Adrenal gland (tissue), 12 donors: ENCODE data around the gene CFAP99. TPM values are rescaled to one million over a fixed set of nuclear protein-coding genes. Genes with fewer than 3 reads are reported as not detected.

Source experiments
- DNase-seq, 7 donors: peaks; one replicate each; pipeline ENCODE4 v3.0.0-alpha.2; 2019 to 2020
- H3K27ac ChIP-seq, 5 donors: fragments of 200-600 bp; sonication (generic) in 4 of 5; 1 replicate in 3 of 5; 2 replicates in 2 of 5; pipeline versions ENCODE4 v1.5.1 to v1.8.0; 2016 to 2020; ENCODE audit warnings: mild to moderate bottlenecking in 1 of 5
- H3K27me3 ChIP-seq: fragments of 200-600 bp; 2 replicates; pipeline ENCODE4 v1.8.0; 2021
- H3K36me3 ChIP-seq, 2 donors: fragments of 200-600 bp; replicated peaks in 1 of 2; 1 replicate in 1 of 2; 2 replicates in 1 of 2; pipeline versions ENCODE4 v1.5.1 to v1.8.0; 2018 to 2022
- H3K4me1 ChIP-seq, 2 donors: fragments of 200-600 bp; replicated peaks in 1 of 2; 1 replicate in 1 of 2; 2 replicates in 1 of 2; pipeline versions ENCODE4 v1.5.1 to v1.8.0; 2018 to 2021
- H3K4me3 ChIP-seq, 4 donors: fragments of 200-600 bp; sonication (generic) in 3 of 4; one replicate each; pipeline ENCODE4 v1.5.1; 2016 to 2018
- H3K9me3 ChIP-seq, 3 donors: fragments of 200-600 bp; sonication (generic) in 1 of 3; replicated peaks in 1 of 3; 1 replicate in 2 of 3; 2 replicates in 1 of 3; pipeline versions ENCODE4 v1.5.1 to v1.8.0; 2016 to 2021
- CTCF ChIP-seq, 6 experiments: fragments of 450-650 bp in 4 of 6; fragments of 200-600 bp in 2 of 6; sonication (generic) in 1 of 6; IDR thresholded peaks; 1 replicate in 5 of 6; 2 replicates in 1 of 6; pipeline versions ENCODE4 v1.5.1 to v1.8.0; 2016 to 2021; ENCODE audit warnings: antibody characterized with exemption in 6 of 6, mild to moderate bottlenecking in 2 of 6, moderate library complexity in 1 of 6
- POLR2A ChIP-seq, 2 donors: fragments of 450-650 bp; IDR thresholded peaks; one replicate each; pipeline ENCODE4 v1.6.1; 2017; ENCODE audit warnings: antibody characterized with exemption in 2 of 2, mild to moderate bottlenecking in 2 of 2, moderate library complexity in 1 of 2
- WGBS, 4 donors: extraction: QIAGEN DNeasy Blood & Tissue Kit in 2 of 4; methylation state at CpG; one replicate each; pipeline versions ENCODE4 v1.1.5 to v1.1.7; 2013 to 2017; 5-methylcytosine and 5-hydroxymethylcytosine counted together
- intact Hi-C, 2 donors: fragments of 100-400 bp; cut with DNase I; formaldehyde crosslinking; loops; one replicate each; pipeline versions ENCODE4 v1.14.1 to v1.15.0; 2022 to 2023
- polyA plus RNA-seq, 3 donors: library from polyadenylated mRNA; stranded (reverse); fragments of 200-250 nt in 2 of 3; fragments of 350-450 nt in 1 of 3; fragmentation: Illumina TruSeq in 1 of 3; extraction: RNeasy Lipid Tissue Mini Kit (QIAGEN cat#74804) in 1 of 3; gene quantifications; one replicate each; pipeline ENCODE4 v1.2.3, GENCODE V29; 2013 to 2014
- total RNA-seq, 9 donors: library from RNA; depleted of rRNA in 4 of 9; stranded (reverse); fragments of >200 nt in 4 of 9; fragments of 120-200 nt in 1 of 9; fragmentation: NEBNext Ultra II Directional in 1 of 9; extraction: Animal tissue kit (Norgen Biotek cat#: 25700) in 1 of 9; gene quantifications; one replicate each; pipeline versions ENCODE4 v1.1.0 to v1.2.4, GENCODE V29; 2013 to 2023
- donor health status: healthy with polysubstance abuse.
- donor health status: Bipolar disorder and iron deficiency.
- donor health status: DM: yes; HTN: yes; CAD: no.
- donor health status: DM: no; HTN: no; CAD: no.
- donor health status: DM: no; HTN: no; CAD: no.
- donor health status: DM: yes; HTN: yes; CAD: no.

The CFAP99 gene
- total and polyA plus RNA-seq, 12 donors: 0.18 to 5.0 (median 3.2) TPM

GRCh38 chr4:2511645-2512131, 92.9 kb downstream of the CFAP99 start:
- DNase-seq: no peak
- no peaks in the 10 kb centered on the region for H3K27me3 ChIP-seq
- no peaks in the 10 kb centered on the region for H3K4me1 ChIP-seq
- 82 to 96% (median 83%) methylated on average over 8 to 9 of the region's 9 CpGs for WGBS, 4 donors
- TF ChIP-seq POLR2A (IDR thresholded peaks at IDR 0.05) (no peak), CTCF (IDR thresholded peaks at IDR 0.05) (no peak)
- peaks cover 0 to 47% of the 10 kb centered on the region in 2 donors for H3K36me3 ChIP-seq
- H3K27ac ChIP-seq: no peak overlapping the region
- intact Hi-C loops: no loop called here
- no peaks in the 10 kb centered on the region for H3K9me3 ChIP-seq
- H3K4me3 ChIP-seq: no peak overlapping the region

Other genes starting within 250 kb of the CFAP99 start
- gene HAUS3, start 176.8 kb upstream of the CFAP99 start, total RNA-seq: 10 to 100 TPM in 6 of 9 donors, 1 to 10 TPM in 3; 8.3 to 16.0 (median 12.8) TPM
- 10 to 100 TPM; 12.8 to 19.1 (median 13.5) TPM for gene HAUS3, start 176.8 kb upstream of the CFAP99 start, polyA plus RNA-seq
- 1 to 10 TPM in 8 of 9 donors, under 1 TPM in 1; 0.69 to 5.7 (median 2.9) TPM for gene POLN, start 176.8 kb upstream of the CFAP99 start, total RNA-seq
- 10 to 100 TPM in 1 of 3 donors, 1 to 10 TPM in 2; 1.3 to 10.6 (median 6.3) TPM for gene POLN, start 176.8 kb upstream of the CFAP99 start, polyA plus RNA-seq
- 100 to 1,000 TPM in 4 of 9 donors, 10 to 100 TPM in 5; 24.2 to 133 (median 96.6) TPM for gene MXD4, start 156.8 kb upstream of the CFAP99 start, total RNA-seq
- 100 to 1,000 TPM in 1 of 3 donors, 10 to 100 TPM in 2; 13.9 to 245 (median 61.6) TPM for gene MXD4, start 156.8 kb upstream of the CFAP99 start, polyA plus RNA-seq
- gene ZFYVE28, start 310 bp upstream of the CFAP99 start, total RNA-seq: 10 to 100 TPM in 8 of 9 donors, 1 to 10 TPM in 1; 8.5 to 23.5 (median 15.3) TPM
- 10 to 100 TPM in 2 of 3 donors, 1 to 10 TPM in 1; 4.3 to 24.6 (median 20.0) TPM for gene ZFYVE28, start 310 bp upstream of the CFAP99 start, polyA plus RNA-seq
- 10 to 100 TPM; 40.7 to 78.6 (median 50.2) TPM for gene RNF4, start 50.2 kb downstream of the CFAP99 start, total RNA-seq
- gene RNF4, start 50.2 kb downstream of the CFAP99 start, polyA plus RNA-seq: 10 to 100 TPM; 14.5 to 84.1 (median 18.7) TPM
- 10 to 100 TPM; 13.8 to 30.8 (median 23.3) TPM for gene FAM193A, start 117.7 kb downstream of the CFAP99 start, total RNA-seq
- gene FAM193A, start 117.7 kb downstream of the CFAP99 start, polyA plus RNA-seq: 10 to 100 TPM; 12.9 to 30.5 (median 22.8) TPM